ENCODE data around the gene SND1.

Gene SND1

DNA sequence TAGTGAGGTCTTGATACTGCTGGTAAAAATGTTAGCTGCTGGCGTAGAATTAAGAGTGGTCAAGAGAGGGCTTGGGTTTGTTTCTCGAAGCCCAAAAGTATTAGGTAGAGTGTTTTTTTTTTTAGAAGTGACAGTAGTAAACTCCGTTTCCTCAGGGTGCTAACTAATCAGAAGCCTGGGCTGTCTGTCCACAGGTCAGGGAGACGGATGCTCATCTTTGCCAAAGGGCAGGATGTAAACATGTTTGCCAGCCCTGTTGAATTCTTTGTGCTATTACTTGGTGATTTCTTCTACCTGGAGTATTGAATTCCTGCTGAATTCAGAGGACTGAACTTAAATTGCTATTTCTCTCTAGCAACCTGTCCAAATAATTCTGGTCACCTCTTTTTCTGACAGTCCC is 117.1 kb downstream of the SND1 start:
- ChIA-PET CTCF (interaction anchor here (0.9 to 1.5 kb wide), 2 partner anchors 13 to 24 kb away, joined by 4 read pairs; no protein-coding TSS in a partner anchor), POLR2A (no interaction called here)
- no peak for DNase-seq (ENCODE audit: extremely low spot score)
- TF ChIP-seq, protein P1, sequence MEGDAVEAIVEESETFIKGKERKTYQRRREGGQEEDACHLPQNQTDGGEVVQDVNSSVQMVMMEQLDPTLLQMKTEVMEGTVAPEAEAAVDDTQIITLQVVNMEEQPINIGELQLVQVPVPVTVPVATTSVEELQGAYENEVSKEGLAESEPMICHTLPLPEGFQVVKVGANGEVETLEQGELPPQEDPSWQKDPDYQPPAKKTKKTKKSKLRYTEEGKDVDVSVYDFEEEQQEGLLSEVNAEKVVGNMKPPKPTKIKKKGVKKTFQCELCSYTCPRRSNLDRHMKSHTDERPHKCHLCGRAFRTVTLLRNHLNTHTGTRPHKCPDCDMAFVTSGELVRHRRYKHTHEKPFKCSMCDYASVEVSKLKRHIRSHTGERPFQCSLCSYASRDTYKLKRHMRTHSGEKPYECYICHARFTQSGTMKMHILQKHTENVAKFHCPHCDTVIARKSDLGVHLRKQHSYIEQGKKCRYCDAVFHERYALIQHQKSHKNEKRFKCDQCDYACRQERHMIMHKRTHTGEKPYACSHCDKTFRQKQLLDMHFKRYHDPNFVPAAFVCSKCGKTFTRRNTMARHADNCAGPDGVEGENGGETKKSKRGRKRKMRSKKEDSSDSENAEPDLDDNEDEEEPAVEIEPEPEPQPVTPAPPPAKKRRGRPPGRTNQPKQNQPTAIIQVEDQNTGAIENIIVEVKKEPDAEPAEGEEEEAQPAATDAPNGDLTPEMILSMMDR (IDR thresholded peaks at IDR 0.05; ENCODE audit: control extremely low read depth, extremely low read depth, low read depth, missing control alignments), result no peak

DNA sequence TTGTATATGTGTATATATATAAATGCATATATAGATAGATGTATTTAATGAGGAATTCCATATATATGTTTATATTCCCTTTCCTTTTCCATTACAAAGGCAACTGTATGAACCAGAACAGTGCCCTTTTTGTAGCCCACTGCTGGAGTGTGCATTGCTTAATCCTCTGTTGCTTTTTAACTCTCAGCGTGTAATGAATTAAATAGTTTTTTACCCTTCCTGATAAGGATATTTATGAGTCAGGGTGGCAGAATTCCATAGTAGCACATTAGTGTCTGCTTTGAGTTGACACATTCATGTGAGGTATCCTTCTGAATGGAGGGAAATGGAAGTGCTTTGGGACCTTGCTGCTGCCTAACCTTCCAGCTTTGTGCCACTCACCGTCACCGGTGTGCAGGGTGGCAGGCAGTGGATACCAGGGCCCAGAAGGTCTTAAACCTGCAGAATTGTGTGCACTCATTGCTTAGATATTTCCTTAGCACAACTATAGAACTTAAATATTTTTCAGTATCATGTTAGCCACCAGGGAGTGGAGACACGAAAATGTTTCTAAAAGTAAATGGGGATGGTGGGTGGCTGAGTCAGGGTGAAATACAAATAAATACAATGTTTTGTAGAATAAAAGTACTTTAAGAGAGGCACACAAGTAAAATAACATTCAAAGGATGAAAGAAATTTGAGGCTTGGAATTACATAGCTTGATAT is 117.9 kb downstream of the SND1 start:
- POLR2A ChIA-PET, result no interaction called here
- no peak for DNase-seq (ENCODE audit: extremely low spot score)
- CTCF ChIA-PET, result interaction anchor here (1.4 kb wide), 1 partner anchor 9 kb away, joined by 5 read pairs; no protein-coding TSS in a partner anchor
- TF ChIP-seq, protein P1 (IDR thresholded peaks at IDR 0.05; ENCODE audit: control extremely low read depth, extremely low read depth, low read depth, missing control alignments), result no peak

DNA sequence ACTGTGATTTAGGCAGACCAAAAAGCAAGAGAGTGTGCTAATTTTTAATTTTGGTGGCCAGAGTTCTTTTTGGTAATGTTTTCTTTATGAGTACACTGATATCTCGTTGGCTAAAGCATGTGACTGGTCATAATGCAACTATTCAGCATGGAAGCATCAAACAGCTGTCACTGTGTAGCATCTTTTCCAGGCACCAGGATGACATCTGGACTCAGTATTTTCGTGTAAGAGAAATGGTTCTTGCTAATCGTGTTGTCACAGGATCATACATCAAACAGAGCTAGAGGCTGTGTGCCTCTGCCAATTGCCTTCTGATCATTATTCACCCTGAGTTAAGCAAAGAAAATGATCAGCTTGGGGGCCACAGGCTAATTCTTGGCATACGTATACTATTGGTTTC is 118.9 kb downstream of the SND1 start:
- POLR2A ChIA-PET, result no interaction called here
- TF ChIP-seq, protein P1 (IDR thresholded peaks at IDR 0.05; ENCODE audit: control extremely low read depth, extremely low read depth, low read depth, missing control alignments), result no peak
- CTCF ChIA-PET, result interaction anchor here (1.1 to 1.4 kb wide), 3 partner anchors 10 to 12 kb away, joined by 3 to 5 read pairs (median 3); no protein-coding TSS in a partner anchor
- DNase-seq (ENCODE audit: extremely low spot score), result no peak

DNA sequence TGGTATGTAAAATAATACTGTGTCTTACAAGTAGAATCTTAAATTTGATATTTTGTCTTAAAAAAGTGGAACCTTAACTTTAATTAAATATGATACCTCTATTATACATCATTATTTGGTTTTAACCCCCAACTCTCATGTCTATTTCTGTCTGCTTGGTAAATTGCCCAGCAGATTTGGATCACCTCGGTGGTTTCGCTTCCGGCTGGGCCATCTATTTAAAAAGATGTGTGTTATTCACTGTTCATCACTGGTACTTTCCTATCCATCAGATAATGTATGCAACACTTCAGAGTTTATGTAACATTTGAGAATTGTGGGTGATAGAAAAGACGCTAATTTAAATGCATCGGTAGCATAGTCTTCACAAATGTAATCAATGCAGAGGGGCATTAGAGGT is 119.7 kb downstream of the SND1 start:
- TF ChIP-seq, protein P1 (IDR thresholded peaks at IDR 0.05; ENCODE audit: control extremely low read depth, extremely low read depth, low read depth, missing control alignments), result no peak
- no peak for DNase-seq (ENCODE audit: extremely low spot score)
- ChIA-PET POLR2A (no interaction called here), CTCF (interaction anchor here (1.1 to 1.4 kb wide), 3 partner anchors 9 to 12 kb away, joined by 3 to 5 read pairs (median 3); no protein-coding TSS in a partner anchor)

GRCh38 chr7:127776776-127777386 is 124.9 kb downstream of the SND1 start:
- TF ChIP-seq, protein P1 (IDR thresholded peaks at IDR 0.05; ENCODE audit: control extremely low read depth, extremely low read depth, low read depth, missing control alignments), result no peak
- CTCF ChIA-PET, result interaction anchor here (1.3 to 2.0 kb wide), 3 partner anchors 11 to 28 kb away, joined by 4 to 5 read pairs (median 4); no protein-coding TSS in a partner anchor
- POLR2A ChIA-PET, result no interaction called here
- no peak for DNase-seq (ENCODE audit: extremely low spot score)

DNA sequence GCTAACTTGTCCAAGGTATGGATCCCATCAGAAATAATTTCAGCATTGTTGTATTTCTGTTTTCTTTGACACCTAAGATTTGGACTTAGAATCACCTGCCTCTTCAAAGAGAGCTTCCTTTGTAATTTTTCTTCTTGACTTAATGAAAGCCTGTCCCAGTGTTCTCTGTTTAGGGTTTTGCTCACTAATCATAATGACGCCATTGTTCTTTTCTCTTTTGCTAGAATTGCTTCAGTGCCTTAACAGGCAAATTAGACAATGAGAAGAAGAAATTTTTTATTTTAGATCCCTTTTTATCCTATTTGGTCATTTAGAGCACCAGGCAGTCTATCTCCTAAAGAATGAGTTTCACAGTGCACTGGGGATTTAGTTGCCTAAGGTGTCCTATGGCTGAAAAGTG is 128.5 kb downstream of the SND1 start:
- no peak for DNase-seq (ENCODE audit: extremely low spot score)
- CTCF ChIA-PET, result interaction anchor here (1.3 to 6.0 kb wide), 3 partner anchors 9 to 14 kb away, joined by 3 to 51 read pairs (median 10); no protein-coding TSS in a partner anchor
- POLR2A ChIA-PET, result no interaction called here
- TF ChIP-seq, protein P1 (IDR thresholded peaks at IDR 0.05; ENCODE audit: control extremely low read depth, extremely low read depth, low read depth, missing control alignments), result no peak
